Measurements from ENCODE around the gene FBXO41.

The FBXO41 gene

GRCh38 chr2:73212098-73212447 is 72.2 kb downstream of the FBXO41 start:
- no peak for DNase-seq (ENCODE audit: low read depth in 2 of 2)

GRCh38 chr2:73210696-73211095 is 73.6 kb downstream of the FBXO41 start:
- no peak for DNase-seq (ENCODE audit: low read depth in 2 of 2)

- no peak for DNase-seq (ENCODE audit: low read depth in 2 of 2)
Measured at GRCh38 chr2:73210019-73210418, 74.3 kb downstream of the FBXO41 start.

GRCh38 chr2:73208258-73208657 is 76.0 kb downstream of the FBXO41 start:
- no peak for DNase-seq (ENCODE audit: low read depth in 2 of 2)

- peak; percentile 45 to 50 for DNase-seq (ENCODE audit: low read depth in 2 of 2)
Measured at GRCh38 chr2:73205611-73206010, 78.7 kb downstream of the FBXO41 start.
